ENCODE results near the gene EIF2S1.

- TF ChIP-seq EZH2 (IDR thresholded peaks at IDR 0.05; ENCODE audit: borderline replicate concordance, low read length) = no peak
- no peak for TF ChIP-seq CTCF (conservative IDR thresholded peaks at IDR 0.05 in 1 of 2, IDR thresholded peaks at IDR 0.05 in 1 of 2; ENCODE audit: extremely low read depth in 1 of 2, insufficient read depth in 1 of 2, low read depth in 1 of 2, low read length in 2 of 2)
These were observed 35.2 kb downstream of the EIF2S1 start for GRCh38 chr14:67395086-67395875.

Data from mammary epithelial cell (primary cell).